ENCODE results near the gene GABARAP. TPM values are rescaled to one million over a fixed set of nuclear protein-coding genes. Genes with fewer than 3 reads are reported as not detected.
A peak's percentile ranks its signal among the peaks of the same experiment; 100 is the strongest.

Gene GABARAP
- total RNA-seq, 1 experiment from 2014 or later: 140 TPM

DNA sequence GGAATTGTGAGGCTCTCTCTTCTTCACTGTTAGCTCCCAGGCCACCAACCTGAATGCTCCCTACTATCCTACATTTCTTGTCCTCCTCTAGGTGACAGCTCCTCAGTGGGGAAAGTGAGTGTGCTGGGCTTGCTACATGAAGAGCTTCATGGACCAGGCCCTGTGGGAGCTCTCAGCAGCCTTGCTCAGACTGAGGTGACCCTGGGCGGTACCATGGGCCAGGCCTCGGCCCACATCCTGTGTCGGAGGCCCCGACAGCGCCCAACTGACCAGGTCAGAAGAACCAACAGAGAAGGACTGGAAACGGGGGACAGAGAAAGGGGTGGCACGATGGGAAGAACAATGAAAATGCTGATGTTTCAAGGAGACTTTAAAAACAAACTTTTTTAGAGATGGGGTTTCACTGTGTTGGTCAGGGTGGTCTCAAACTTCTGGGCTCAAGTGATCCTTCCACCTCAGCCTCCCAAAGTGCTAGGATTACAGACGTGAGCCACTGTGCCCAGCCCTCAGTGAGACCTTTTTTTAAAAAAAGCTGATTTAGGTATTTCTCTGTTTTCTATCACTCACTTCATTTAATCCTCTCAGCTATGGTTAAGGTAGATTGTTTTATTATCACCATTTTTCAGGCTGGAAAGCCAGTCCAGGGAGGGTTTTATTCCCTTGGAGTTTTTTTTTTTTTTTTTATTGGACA lies 14.7 kb upstream of the GABARAP start:
- BruUV-seq (replicated peaks): no TSS peak
- ChIA-PET POLR2A (interaction anchor here (1.1 kb wide), 1 partner anchor 15 kb away, joined by 3 read pairs; no protein-coding TSS in a partner anchor), CTCF (interaction anchor here (0.7 kb wide), 1 partner anchor 9 kb away, joined by 4 read pairs; no protein-coding TSS in a partner anchor)
- H3K9me3 ChIP-seq: no peaks in the 10 kb centered on the region
- H3K4me1 ChIP-seq: peaks cover 21% of the 10 kb centered on the region
- peaks cover 11% of the 10 kb centered on the region for H3K4me1 Mint-ChIP-seq (ENCODE audit: low read depth, unreplicated experiment)
- no peak overlapping the region for H3K4me3 ChIP-seq (ENCODE audit: low read depth, low read length)
- no peaks in the 10 kb centered on the region for H3K9me3 Mint-ChIP-seq (ENCODE audit: unreplicated experiment)
- H3K36me3 ChIP-seq (ENCODE audit: control insufficient read depth, insufficient read depth, low read length): peaks cover 2% of the 10 kb centered on the region
- H3K27me3 ChIP-seq (replicated peaks; ENCODE audit: control insufficient read depth, insufficient read depth, low read length): no peaks in the 10 kb centered on the region
- intact Hi-C loops (cut with micrococcal nuclease; ENCODE audit: unreplicated experiment): no loop called here
- no peaks in the 10 kb centered on the region for H3K27me3 Mint-ChIP-seq (ENCODE audit: insufficient read depth, unreplicated experiment)
- peaks cover 94% of the 10 kb centered on the region for H3K36me3 Mint-ChIP-seq (ENCODE audit: insufficient read depth, unreplicated experiment)
- no peak overlapping the region for H3K4me3 Mint-ChIP-seq (ENCODE audit: unreplicated experiment)
- H3K27ac Mint-ChIP-seq (ENCODE audit: unreplicated experiment): peak overlapping the region; percentile 12
- TF ChIP-seq, protein P1, sequence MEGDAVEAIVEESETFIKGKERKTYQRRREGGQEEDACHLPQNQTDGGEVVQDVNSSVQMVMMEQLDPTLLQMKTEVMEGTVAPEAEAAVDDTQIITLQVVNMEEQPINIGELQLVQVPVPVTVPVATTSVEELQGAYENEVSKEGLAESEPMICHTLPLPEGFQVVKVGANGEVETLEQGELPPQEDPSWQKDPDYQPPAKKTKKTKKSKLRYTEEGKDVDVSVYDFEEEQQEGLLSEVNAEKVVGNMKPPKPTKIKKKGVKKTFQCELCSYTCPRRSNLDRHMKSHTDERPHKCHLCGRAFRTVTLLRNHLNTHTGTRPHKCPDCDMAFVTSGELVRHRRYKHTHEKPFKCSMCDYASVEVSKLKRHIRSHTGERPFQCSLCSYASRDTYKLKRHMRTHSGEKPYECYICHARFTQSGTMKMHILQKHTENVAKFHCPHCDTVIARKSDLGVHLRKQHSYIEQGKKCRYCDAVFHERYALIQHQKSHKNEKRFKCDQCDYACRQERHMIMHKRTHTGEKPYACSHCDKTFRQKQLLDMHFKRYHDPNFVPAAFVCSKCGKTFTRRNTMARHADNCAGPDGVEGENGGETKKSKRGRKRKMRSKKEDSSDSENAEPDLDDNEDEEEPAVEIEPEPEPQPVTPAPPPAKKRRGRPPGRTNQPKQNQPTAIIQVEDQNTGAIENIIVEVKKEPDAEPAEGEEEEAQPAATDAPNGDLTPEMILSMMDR (IDR thresholded peaks at IDR 0.05; ENCODE audit: insufficient read depth in 1 of 2, low read depth in 1 of 2, low read length in 1 of 2, severe bottlenecking in 1 of 2, unreplicated experiment in 1 of 2): no peak
- DNase-seq: no peak

DNA sequence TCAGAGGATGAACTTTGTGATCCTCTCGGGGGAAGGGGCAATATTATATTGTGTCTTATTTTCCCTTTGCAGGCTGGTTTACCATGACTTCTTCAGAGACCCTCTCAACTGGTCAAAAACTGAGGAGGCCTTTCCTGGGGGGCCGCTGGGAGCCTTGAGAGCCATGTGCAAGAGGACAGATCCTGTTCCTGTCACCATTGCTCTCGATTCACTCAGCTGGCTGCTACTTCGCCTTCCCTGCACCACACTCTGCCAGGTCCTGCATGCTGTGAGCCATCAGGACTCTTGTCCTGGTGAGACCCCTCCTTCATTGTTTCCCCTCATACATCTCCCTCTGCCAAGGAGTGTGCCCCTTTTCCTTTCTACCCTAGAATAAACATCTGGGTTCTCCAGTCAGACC lies 12.3 kb upstream of the GABARAP start:
- Histone ChIP-seq H3K9me3 (no peaks in the 10 kb centered on the region), H3K27me3 (replicated peaks; ENCODE audit: control insufficient read depth, insufficient read depth, low read length) (no peaks in the 10 kb centered on the region), H3K4me1 (peaks cover 9% of the 10 kb centered on the region), H3K36me3 (ENCODE audit: control insufficient read depth, insufficient read depth, low read length) (no peaks in the 10 kb centered on the region; the same call in 1 of the 2 replicates), H3K4me3 (ENCODE audit: low read depth, low read length) (no peak overlapping the region)
- H3K36me3 Mint-ChIP-seq (ENCODE audit: insufficient read depth, unreplicated experiment): peaks cover 75% of the 10 kb centered on the region
- CTCF ChIA-PET: no interaction called here
- H3K27me3 Mint-ChIP-seq (ENCODE audit: insufficient read depth, unreplicated experiment): no peaks in the 10 kb centered on the region
- POLR2A ChIA-PET: no interaction called here
- no peaks in the 10 kb centered on the region for H3K9me3 Mint-ChIP-seq (ENCODE audit: unreplicated experiment)
- no peak overlapping the region for H3K4me3 Mint-ChIP-seq (ENCODE audit: unreplicated experiment)
- no peak for DNase-seq
- BruUV-seq (replicated peaks): no TSS peak
- H3K27ac Mint-ChIP-seq (ENCODE audit: unreplicated experiment): no peak overlapping the region
- H3K4me1 Mint-ChIP-seq (ENCODE audit: low read depth, unreplicated experiment): peaks cover 11% of the 10 kb centered on the region
- TF ChIP-seq, protein P1 (IDR thresholded peaks at IDR 0.05; ENCODE audit: insufficient read depth in 1 of 2, low read depth in 1 of 2, low read length in 1 of 2, severe bottlenecking in 1 of 2, unreplicated experiment in 1 of 2): no peak
- intact Hi-C loops (cut with micrococcal nuclease; ENCODE audit: unreplicated experiment): no loop called here

DNA sequence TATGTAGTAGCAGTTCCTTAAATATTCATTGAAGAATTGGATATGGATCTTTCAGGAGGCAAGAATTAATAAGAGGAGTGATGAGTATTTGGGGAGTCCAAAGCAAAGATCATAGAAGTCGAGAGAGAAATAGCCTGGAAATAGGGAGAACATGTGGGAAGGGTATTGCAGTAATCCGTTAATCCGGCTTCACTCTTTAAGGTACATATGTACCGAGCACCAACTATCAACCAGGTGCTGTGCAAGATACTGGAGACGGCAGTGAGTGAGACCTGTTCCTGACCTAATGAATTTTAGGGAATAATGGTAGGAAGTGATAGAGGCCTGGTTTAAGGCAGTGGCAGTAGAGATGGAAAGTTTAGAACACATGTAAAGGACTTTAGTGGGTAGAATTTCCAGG lies 10.8 kb upstream of the GABARAP start:
- intact Hi-C loops (cut with micrococcal nuclease; ENCODE audit: unreplicated experiment): no loop called here
- H3K4me3 Mint-ChIP-seq (ENCODE audit: unreplicated experiment): peak overlapping the region; percentile 88

More for the DNA sequence above, 10.8 kb upstream of the GABARAP start:
- DNase-seq: no peak
- no peaks in the 10 kb centered on the region for H3K27me3 ChIP-seq (replicated peaks; ENCODE audit: control insufficient read depth, insufficient read depth, low read length)
- ChIA-PET CTCF (no interaction called here), POLR2A (no interaction called here)
- no peaks in the 10 kb centered on the region for H3K36me3 ChIP-seq (ENCODE audit: control insufficient read depth, insufficient read depth, low read length)
- H3K27ac Mint-ChIP-seq (ENCODE audit: unreplicated experiment): peak overlapping the region; percentile 98
- H3K36me3 Mint-ChIP-seq (ENCODE audit: insufficient read depth, unreplicated experiment): peaks cover 73% of the 10 kb centered on the region
- TSS peak; percentile 76 for BruUV-seq (replicated peaks)
- TF ChIP-seq, protein P1 (IDR thresholded peaks at IDR 0.05; ENCODE audit: insufficient read depth in 1 of 2, low read depth in 1 of 2, low read length in 1 of 2, severe bottlenecking in 1 of 2, unreplicated experiment in 1 of 2): no peak
- no peaks in the 10 kb centered on the region for H3K9me3 ChIP-seq
- H3K4me3 ChIP-seq (ENCODE audit: low read depth, low read length): peak overlapping the region; percentile 70
- H3K27me3 Mint-ChIP-seq (ENCODE audit: insufficient read depth, unreplicated experiment): no peaks in the 10 kb centered on the region
- no peaks in the 10 kb centered on the region for H3K4me1 ChIP-seq
- peaks cover 11% of the 10 kb centered on the region for H3K4me1 Mint-ChIP-seq (ENCODE audit: low read depth, unreplicated experiment)
- H3K9me3 Mint-ChIP-seq (ENCODE audit: unreplicated experiment): no peaks in the 10 kb centered on the region

Data from Caco-2 (cell line).